ENCODE measurements around the gene WBP2.

DNA sequence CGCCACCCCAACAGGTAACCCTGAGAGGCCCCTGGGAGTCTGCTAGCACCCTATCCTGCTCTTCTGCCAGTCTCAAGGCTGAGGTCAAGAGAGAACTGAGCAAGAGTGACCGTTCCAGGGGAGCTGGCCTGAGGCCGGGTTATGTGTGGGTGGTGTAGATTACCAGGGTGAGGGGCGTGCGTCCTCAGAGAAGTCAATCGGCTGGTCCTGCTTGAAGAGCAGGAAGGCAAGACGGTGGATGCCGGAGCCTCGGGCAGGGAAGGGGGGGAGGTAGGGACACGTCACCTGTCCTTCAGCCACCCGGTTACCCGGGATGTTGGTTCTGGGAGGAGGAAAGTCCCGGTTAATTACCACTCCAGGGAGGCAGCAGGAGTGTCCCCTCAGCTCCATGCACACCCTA lies 44.2 kb upstream of the WBP2 start:
- no peak for TF ChIP-seq CTCF (conservative IDR thresholded peaks at IDR 0.05; ENCODE audit: low read length)
- no peak for TF ChIP-seq EZH2phosphoT487 (IDR thresholded peaks at IDR 0.05; ENCODE audit: borderline replicate concordance, low read depth, low read length)

All from OCI-LY7 (cell line).